GDM1 (cell line): ENCODE data around the gene FAM171A2.
"Not testable (repeated sequence)": the region's sequence is repeated elsewhere in the genome, so short reads cannot be mapped to it uniquely, and the experiment has no call there.

Experiments used
- DNase-seq: peaks from one replicate; lab custom pipeline; 2025; lab: John Stamatoyannopoulos, UW

Gene FAM171A2

GRCh38 chr17:44363613-44364159 lies at the start of gene FAM171A2:
FAM171A2 (minus strand) TSS chr17:44363853; CDS start chr17:44363714, 139 bp downstream.
- peak; percentile 64 for DNase-seq

- no peak for DNase-seq
Measured at GRCh38 chr17:44409309-44410028, 45.8 kb upstream of the FAM171A2 start.

DNA sequence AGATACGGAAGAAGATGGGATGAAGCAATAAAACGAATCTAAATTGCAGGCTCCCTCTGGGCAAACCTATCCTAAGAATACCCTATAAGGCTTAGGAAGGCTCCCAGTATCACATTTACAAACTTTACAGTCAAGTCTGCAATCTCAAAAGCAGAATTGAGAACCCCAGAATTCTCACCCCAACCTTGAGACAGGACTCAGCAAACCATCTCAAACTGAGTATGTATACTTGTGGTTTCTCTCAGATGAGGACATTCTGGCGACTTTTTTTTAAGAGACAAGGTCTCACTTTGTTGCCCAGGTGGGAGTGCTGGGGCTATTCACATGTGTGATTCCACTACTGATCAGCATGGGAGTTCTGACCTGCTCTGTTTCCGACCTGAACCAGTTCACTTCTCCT lies 45.1 kb upstream of the FAM171A2 start:
- DNase-seq, result no peak

- DNase-seq, result no peak
Measured at GRCh38 chr17:44402564-44403172, 39.0 kb upstream of the FAM171A2 start.

- no peak for DNase-seq
Measured at GRCh38 chr17:44400226-44400847, 36.7 kb upstream of the FAM171A2 start.

- DNase-seq, result no peak
Measured at GRCh38 chr17:44398692-44399691, 35.3 kb upstream of the FAM171A2 start.

- no peak for DNase-seq
Measured at GRCh38 chr17:44397479-44398440, 34.1 kb upstream of the FAM171A2 start.

DNA sequence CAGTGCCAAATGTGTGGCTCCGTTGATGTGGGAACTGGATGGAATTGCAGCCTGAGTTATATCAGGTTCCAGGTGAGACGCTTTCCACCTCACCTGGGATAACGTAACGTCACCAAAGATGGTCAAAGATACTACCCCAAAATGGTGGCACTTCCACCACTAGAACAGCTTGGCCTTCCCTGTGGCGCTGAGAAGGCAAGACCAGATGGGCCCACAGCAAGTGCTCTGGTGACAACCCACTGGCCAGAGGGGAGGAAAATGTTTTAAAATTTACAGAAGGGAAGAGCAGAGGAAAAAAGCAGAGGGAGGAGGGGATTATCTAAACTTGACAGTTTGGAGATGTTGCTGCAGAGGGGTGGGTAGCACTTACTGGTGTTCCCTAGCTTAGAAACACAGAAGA lies 33.3 kb upstream of the FAM171A2 start:
- DNase-seq, result no peak

DNA sequence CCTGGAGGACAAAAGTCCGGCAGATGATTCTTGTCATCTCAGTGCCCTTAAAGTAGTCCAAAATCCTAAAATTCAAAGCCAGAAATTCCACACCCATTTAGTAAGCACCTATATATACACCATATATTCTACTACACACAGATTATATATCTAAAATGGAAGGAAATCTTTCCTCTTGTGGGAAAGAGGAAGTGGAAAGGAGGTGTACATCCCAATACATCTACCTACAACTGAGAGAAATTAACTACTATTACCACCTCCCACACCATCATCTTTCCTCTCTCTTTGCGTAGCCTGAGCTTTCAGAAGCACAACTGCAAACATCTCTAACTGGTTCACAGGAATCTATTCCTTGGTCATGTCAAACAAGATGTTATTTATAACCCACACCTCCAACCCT lies 31.2 kb upstream of the FAM171A2 start:
- no peak for DNase-seq

GRCh38 chr17:44394112-44394511 lies 30.5 kb upstream of the FAM171A2 start:
- not testable (repeated sequence) for DNase-seq

- DNase-seq, result peak; percentile 74
Measured at GRCh38 chr17:44390250-44390870, 26.7 kb upstream of the FAM171A2 start.

- DNase-seq, result peak; percentile 95
Measured at GRCh38 chr17:44389723-44390202, 26.1 kb upstream of the FAM171A2 start.

- DNase-seq, result no peak
Measured at GRCh38 chr17:44389281-44389680, 25.6 kb upstream of the FAM171A2 start, which contains the start of gene ITGA2B. ITGA2B (minus strand) TSS chr17:44389649; CDS start chr17:44389473, 176 bp downstream.

DNA sequence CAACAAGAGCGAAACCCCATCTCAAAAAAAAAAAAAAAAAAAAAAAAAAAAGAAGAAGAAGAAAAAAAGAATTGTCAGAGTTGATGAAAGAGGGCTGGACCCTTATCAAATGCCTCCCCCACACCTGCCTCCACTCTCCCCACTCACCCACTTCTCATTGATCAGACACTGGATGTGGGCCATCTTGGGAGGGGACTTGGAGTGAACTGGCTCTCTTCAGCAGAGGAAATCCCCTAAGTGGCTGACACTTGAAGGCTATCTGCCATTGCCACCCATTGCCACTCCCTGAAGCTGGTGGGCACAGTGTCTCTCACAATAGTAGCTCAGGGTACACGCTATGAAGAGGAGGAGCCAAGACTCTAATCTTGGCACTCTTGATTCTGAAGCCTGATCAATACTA lies 24.2 kb upstream of the FAM171A2 start:
- no peak for DNase-seq

GRCh38 chr17:44386182-44386525 lies 22.5 kb upstream of the FAM171A2 start:
- no peak for DNase-seq

DNA sequence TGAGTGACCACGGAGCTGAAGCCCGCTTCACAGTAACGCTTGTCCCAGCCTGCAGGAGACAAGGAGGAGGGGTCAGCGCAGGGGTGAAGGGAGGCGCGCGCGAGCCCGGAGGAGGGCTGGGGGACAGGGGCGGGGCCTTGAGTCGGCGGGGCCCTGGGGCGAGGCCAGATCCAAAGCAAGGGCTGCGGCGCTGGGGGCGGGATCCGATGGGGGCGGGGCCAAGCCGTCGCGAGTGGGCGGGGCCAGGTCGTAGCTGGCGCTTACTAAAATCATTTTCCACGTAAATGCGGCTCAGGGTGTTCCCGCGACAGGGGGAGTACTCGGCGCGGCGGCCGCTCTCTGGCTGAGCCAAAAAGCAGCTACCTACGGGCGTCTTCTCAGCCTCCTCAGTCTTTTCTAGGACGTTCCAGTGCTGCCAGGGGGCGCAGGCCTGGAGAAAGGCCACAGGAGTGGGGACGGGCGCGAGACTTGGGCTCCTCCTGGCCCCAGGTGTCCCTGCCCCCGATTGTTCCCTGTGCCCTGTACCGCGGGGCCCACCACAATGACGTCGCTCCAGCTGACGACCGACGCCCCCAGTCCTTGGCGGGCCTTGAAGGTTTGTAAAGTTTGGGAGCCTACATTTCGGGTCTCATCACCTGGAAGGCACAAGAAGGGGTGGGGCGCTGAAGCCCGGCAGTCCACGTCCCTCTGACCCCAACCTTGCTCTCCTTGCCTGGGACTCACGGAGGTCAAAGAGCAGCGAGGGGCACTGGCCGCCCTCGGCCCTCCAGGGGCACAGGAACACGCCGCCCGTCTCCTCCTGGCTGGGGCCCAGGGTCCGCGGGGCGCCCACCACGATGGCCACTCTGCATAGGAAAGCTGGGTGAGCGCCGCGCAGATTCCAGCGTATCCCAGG lies 21.9 kb upstream of the FAM171A2 start:
- peak; percentile 49 for DNase-seq

DNA sequence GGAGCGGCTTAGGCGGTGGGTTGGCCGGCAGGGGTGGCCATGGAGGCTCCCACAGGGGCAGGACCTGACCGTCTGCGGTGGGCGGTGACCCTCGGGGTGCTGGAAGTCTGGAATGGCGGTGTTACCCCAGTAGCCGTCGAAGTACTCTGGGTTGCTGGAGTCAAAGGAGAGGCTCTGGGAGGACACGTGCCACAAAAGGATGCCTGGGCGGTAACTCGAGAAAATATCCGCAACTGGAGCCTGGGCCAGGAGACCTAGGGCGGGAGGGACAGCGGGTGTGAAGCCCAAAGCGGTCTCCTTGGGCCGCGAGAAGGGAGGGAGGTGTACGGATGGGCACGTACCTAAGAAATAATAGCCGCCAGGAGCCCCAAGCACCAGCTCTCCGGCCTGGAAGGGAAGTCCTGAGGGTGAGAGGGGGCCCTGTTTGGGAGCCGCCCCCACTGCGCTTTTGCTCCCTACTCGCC lies 21.2 kb upstream of the FAM171A2 start:
- DNase-seq, result no peak

DNA sequence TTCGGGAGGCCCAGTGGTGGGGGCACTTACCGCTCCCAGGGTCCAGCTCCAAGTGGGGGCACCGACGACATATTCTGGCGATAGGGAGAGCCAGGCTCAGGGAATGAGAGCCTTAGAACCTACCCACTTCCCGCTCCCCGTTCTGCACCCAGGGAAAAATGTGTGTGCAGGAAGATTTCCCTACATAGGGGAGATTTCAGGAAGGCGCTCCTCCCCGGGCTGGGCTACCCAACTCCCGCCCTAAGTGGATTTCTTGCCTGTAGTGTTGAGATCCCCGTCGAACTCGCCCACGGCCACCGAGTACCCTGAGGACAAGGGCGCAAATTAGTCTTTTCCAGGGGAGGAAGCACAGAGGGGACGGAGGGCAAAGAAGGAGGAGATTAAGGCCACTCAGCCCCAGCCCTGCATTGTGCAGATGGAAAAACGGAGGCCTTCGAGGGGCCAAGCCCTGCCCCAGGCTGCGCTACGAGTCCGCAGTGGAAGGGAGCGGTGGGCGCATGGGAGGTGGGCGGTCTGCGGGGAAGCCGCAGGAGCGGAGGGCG lies 20.7 kb upstream of the FAM171A2 start:
- DNase-seq, result no peak
